Fibroblast of skin of scalp (primary cell): ENCODE results near the gene HRAS.

Experiments
- DNase-seq: peaks from one replicate; pipeline ENCODE4 v3.0.0-alpha.2; 2013

Gene HRAS

GRCh38 chr11:507727-508515, 27.5 kb downstream of the HRAS start:
- no peak for DNase-seq

- peak; percentile 97 for DNase-seq
Observed at GRCh38 chr11:506995-507726, 28.2 kb downstream of the HRAS start, which contains the start of gene RNH1. Gene RNH1, minus strand, starts transcription at chr11:507242. Its CDS starts 5,080 bp downstream, at chr11:502162.

DNA sequence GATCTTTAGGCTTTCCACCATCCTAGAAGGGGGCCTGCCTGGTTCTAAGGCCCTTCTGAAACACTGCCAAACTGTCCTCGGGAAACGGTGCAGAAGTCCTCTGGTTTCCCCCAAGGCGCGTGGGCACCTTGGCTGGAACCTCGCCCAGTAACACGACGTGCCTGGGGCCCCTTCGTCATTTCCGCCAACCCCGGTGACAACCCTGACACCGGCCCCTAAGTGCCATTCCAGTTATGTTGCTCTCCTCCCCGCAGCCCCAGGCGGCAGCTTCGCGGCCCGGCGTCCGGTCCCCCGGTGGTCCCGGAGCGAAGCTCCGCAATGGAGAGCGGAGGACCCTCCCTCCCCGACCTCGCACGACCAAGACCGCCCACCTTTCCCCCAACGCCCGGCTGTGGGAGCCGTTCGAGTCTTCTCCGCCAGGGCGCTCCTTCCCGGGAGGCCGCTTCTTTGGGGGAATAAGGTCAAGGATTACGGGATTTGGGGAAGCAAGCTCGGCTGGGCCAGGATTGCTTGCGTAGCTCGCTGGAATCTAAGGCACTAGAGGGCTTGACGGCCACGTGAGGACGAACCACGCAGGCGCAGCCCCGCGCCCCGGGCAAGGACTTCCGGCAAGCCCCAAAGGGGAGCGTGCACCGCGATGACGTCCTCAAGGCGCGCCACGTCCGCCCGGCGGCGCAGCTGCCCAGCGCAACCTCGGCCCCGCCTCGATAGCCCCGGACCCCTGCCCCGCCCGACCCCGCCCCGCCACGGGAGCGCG, 29.0 kb downstream of the HRAS start:
- peak; percentile 98 for DNase-seq

- DNase-seq = no peak
Observed at GRCh38 chr11:504994-505344, 30.4 kb downstream of the HRAS start.

- DNase-seq = peak; percentile 33
Observed at GRCh38 chr11:504053-504993, 31.1 kb downstream of the HRAS start.

GRCh38 chr11:503179-503981, 32.0 kb downstream of the HRAS start:
- peak; percentile 29 for DNase-seq

DNA sequence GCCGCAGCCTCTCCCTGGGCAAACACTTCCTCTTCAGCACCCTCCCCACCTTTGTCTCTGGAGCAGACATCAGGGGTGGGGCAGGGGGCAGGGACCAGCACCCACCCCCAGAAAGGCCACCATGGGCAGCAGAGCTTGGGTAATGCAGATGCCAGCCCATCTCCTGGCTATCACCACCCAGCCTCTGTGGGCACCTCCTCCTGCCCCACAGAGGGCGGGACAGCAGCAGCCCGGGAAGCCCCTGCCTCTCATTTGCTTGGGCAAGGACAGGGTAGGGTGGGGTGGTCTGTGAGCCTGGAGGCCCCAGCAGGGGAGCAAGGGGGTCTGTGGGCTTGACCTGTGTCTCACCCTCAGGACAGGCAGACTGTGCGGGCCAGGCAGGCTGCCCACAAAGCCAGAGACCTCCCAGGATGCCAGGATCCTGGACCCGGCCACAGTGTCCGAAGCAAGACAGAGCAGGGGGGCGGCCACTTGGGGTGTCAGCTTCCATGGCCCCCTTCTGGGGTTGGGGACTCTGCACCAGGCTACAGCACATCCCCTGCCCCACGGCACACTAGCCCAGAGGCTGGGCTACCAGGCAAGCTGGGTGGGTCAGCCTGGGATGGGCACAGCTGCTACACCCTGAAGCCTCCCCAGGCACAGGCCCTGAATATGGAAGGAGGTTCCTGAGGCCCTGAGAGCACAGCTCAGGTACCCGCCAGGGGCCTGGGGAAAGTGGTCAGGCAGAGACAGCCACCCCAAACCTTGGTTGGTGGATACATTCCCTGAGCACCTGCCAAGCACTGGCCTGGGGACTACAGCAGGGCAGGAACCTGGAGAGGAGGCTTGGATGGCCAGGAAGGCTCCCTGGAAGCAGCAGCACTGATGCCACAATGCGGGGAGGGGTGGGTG, 32.8 kb downstream of the HRAS start:
- no peak for DNase-seq

GRCh38 chr11:501683-502287, 33.6 kb downstream of the HRAS start:
- DNase-seq = no peak

DNA sequence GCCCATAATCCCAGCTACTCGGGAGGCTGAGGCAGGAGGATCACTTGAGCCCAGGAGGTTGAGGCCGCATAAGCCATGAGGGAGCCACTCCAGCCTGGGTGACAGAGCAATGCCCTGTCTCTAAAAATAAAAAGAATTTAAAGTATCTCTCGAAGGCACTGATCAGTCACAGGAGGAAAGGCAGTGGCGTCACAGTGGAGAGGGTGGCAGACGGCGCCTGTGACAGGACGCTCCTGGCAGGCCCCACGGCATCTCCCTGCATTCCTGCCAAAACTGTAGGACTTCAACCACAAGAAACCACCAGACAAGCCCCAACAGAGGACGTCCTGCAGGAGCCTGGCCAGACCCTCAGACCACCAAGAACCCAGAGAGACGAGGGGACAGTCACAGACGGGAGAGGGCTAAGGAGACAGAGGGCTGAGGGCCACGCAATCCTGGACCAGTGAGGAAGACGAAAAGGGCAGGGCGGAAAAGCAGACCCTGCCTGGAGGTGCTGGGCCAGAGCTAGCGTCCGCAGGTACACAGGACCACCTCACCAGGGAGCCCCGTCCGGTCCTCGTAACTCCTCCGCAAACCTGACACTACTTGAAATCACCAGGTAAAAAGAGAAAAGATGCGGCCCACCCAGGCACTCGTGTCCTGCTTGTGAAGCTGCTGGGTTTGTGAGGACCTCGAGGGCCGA, 34.2 kb downstream of the HRAS start:
- DNase-seq = no peak

GRCh38 chr11:499201-500076, 35.9 kb downstream of the HRAS start:
- no peak for DNase-seq

GRCh38 chr11:498297-499181, 36.8 kb downstream of the HRAS start:
- no peak for DNase-seq

- no peak for DNase-seq
Observed at GRCh38 chr11:497565-498296, 37.6 kb downstream of the HRAS start.

DNA sequence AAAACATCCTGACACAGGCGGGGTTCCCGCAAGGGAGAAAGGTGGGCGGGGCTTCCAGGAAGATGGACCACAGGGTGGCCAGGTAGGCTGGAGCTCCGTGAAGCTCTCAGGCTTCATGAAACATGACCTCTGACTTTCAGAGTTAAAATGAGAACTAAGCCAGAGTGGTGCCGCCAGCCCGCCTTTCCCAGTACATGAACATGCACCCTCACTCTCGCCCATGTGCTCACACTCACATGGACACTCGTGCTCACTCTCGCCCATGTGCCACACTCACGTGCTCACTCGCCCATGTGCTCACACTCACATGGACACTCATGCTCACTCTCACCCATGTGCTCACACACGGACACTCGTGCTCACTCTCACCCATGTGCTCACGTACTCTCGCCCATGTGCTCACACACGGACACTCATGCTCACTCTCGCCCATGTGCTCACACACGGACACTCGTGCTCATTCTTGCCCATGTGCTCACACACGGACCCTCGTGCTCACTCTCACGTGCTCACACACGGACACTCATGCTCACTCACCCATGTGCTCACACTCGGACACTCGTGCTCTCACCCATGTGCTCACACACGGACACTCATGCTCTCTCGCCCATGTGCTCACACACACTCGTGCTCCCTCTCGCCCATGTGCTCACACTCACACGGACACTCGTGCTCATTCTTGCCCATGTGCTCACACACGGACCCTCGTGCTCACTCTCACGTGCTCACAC, 38.4 kb downstream of the HRAS start:
- DNase-seq = no peak

DNA sequence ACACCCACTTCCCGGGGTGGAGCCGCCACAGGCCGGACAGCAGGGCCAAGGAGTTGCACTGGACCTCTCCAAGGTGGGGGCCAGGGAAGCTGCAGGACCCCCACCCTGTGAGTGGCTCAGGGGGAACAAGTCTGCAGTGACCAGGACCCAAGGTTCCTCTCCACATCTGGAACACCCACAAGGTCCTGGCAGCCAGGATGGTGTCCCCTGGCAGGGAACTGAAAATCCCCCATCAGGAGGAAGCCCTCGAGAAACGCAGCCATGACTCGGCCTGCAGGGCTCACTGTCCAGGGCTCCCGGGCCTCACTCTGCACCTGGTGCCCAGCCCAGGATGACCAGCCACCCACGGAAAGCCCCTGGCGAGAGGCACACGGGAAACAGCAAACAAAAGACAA, 39.8 kb downstream of the HRAS start:
- no peak for DNase-seq

GRCh38 chr11:494761-495536, 40.4 kb downstream of the HRAS start:
- no peak for DNase-seq
